GM10248 (cell line): Measurements from ENCODE around the gene TEKT1.

Experiments
- CTCF ChIA-PET: fragments of 300-600 bp; sonication (Branson Sonifier 250); formaldehyde crosslinking; extraction: SDS; loops from one replicate; lab custom pipeline; 2021; ENCODE audit warnings: antibody characterized with exemption; lab: Yijun Ruan, JAX
- POLR2A ChIA-PET: fragments of 350-650 bp; sonication (Branson Sonifier 250); formaldehyde crosslinking; extraction: SDS; loops from one replicate; lab custom pipeline; 2020; ENCODE audit warnings: antibody characterized with exemption; lab: Yijun Ruan, JAX
- DNase-seq: peaks from one replicate; pipeline ENCODE4 v3.0.0; 2012; ENCODE audit errors: extremely low spot score
- TF ChIP-seq, protein P1 (sequence below): IDR thresholded peaks from 2 replicates; pipeline ENCODE4 v1.5.1; 2012; ENCODE audit warnings: mild to moderate bottlenecking, low read depth; ENCODE audit errors: extremely low read depth, missing control alignments, control extremely low read depth

TEKT1 gene

DNA sequence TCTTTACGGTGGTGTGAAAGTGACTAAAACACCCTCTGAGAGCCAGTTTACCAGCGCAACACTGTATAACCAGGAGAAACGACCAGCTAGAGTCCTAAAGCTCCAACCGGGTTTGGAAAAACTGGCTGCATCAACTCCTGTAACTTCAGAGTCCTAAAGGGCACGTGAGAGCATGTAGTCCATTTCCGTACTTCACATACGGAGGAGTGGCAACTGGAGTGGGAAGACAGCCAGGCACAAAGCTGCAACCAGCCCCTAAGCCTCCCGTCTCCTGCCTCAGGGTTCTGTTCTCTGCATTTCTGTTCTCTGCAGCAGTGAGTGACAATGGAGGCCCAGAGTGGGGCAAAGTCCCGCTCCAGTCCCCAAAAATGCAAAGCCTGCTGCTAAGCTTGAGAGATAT, 19.2 kb downstream of the TEKT1 start:
- CTCF ChIA-PET, result interaction anchor here (1.6 kb wide), 1 partner anchor 31 kb away, joined by 6 read pairs; no protein-coding TSS in a partner anchor
- TF ChIP-seq, protein P1, sequence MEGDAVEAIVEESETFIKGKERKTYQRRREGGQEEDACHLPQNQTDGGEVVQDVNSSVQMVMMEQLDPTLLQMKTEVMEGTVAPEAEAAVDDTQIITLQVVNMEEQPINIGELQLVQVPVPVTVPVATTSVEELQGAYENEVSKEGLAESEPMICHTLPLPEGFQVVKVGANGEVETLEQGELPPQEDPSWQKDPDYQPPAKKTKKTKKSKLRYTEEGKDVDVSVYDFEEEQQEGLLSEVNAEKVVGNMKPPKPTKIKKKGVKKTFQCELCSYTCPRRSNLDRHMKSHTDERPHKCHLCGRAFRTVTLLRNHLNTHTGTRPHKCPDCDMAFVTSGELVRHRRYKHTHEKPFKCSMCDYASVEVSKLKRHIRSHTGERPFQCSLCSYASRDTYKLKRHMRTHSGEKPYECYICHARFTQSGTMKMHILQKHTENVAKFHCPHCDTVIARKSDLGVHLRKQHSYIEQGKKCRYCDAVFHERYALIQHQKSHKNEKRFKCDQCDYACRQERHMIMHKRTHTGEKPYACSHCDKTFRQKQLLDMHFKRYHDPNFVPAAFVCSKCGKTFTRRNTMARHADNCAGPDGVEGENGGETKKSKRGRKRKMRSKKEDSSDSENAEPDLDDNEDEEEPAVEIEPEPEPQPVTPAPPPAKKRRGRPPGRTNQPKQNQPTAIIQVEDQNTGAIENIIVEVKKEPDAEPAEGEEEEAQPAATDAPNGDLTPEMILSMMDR, result no peak
- POLR2A ChIA-PET, result no interaction called here
- no peak for DNase-seq

DNA sequence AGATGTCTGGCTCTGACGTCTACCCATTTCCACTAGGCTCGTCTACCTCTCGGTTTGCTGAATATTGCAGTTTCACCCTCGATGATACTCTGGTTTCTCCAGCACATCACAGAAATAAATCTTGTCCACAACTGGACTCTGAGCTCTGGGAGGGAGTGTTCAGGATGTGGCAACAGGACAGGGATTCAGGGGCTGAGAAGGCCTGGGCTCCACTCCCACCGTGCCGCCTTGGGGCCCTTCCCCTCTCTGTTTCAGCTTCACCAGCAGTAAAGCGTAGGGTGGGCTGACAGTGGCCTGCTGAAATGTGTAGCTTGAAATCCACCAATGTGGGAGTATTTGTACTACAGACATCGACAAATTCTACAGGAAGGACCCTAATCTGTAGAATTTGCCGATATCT, 20.0 kb downstream of the TEKT1 start:
- ChIA-PET CTCF (interaction anchor here (1.6 kb wide), 1 partner anchor 32 kb away, joined by 6 read pairs; no protein-coding TSS in a partner anchor), POLR2A (no interaction called here)

DNA sequence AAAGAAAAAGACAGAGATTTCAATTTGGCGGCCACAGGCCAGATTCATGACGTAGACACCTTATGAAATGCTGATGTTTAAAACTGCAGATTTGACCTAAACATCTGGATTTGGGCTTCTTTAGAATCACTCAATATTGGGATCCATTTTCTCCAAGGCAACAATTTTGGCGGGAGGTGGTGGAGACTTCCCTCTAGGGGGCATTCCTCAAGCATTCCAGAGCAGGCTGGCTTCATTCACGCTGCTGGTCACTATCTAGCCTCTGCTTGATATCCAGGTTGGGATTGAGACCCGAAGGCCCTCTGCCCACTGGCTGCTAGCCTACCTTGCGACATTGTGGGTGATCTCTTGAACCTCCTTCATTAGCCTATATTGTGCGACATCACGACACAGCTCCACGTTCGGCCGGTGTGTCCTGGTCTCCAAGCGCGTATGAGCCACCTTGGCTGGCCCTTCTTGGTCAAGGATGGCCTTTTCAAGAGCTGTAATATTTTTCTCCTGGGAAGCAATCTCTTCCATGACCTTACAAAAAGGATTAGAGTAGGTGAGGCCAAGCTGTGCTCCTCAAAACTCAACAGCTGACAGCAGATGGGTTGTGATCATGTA, 31.0 kb downstream of the TEKT1 start:
- CTCF ChIA-PET, result interaction anchor here (1.0 to 1.8 kb wide), 5 partner anchors 9 to 136 kb away, joined by 3 to 4 read pairs (median 4); no protein-coding TSS in a partner anchor
- POLR2A ChIA-PET, result no interaction called here
- TF ChIP-seq, protein P1, result peak; percentile 36
- no peak for DNase-seq

More for the DNA sequence above, 20.0 kb downstream of the TEKT1 start:
- DNase-seq, result no peak
- TF ChIP-seq, protein P1, result no peak

DNA sequence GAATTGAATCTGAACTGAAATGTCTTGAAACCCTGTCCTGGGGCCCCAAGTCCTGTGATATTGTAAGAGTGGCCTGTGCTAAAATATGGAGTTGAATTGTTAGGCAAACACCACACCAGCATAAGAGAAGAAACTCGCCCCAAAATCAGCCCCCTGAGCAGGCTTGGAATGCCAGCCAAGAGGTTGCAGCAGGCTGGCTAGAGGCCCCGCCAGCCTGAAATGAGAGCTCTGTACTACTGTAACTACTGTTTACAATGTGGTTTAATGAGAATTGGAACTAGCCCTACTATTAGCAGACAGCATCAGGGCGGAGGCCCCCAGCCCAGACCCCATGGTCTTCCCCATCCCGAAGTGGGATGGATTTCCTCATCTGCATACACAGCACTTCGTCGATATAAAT, 31.8 kb downstream of the TEKT1 start:
- TF ChIP-seq, protein P1, result no peak
- CTCF ChIA-PET, result interaction anchor here (1.1 to 1.8 kb wide), 2 partner anchors 44 to 133 kb away, joined by 4 read pairs; no protein-coding TSS in a partner anchor
- no peak for DNase-seq
- POLR2A ChIA-PET, result no interaction called here

DNA sequence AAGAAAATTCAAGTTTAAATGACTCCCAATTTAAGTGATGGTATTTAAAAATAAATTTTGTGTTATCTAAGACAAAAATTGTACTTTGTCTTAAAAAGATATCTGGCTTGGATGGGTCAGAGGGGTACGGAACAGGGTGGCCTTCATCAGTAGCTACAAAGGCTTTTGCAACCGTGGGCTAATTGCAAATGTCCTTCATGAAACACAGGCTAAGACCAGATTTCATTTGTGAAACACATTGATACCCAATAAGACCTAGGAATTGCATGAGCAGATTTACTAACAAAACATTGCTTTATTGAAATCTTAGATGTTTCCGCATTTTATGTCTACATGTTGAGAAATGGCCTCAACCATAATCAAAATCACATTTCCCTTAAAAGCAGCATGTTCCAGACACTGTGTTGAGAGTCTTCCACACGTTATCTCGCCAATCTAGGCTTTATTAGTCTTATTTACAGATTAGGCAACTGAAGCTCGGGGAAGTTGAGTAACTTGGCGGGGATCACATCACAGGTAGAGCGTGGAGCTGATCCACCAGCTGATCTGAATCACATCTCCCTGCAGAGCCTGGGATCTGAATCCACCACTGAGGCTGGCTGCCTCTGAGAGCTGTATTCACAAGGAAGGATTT, 33.7 kb downstream of the TEKT1 start:
- TF ChIP-seq, protein P1, result no peak
- ChIA-PET POLR2A (no interaction called here), CTCF (interaction anchor here (0.7 kb wide), 3 partner anchors 10 to 132 kb away, joined by 3 read pairs; no protein-coding TSS in a partner anchor)
- DNase-seq, result no peak

DNA sequence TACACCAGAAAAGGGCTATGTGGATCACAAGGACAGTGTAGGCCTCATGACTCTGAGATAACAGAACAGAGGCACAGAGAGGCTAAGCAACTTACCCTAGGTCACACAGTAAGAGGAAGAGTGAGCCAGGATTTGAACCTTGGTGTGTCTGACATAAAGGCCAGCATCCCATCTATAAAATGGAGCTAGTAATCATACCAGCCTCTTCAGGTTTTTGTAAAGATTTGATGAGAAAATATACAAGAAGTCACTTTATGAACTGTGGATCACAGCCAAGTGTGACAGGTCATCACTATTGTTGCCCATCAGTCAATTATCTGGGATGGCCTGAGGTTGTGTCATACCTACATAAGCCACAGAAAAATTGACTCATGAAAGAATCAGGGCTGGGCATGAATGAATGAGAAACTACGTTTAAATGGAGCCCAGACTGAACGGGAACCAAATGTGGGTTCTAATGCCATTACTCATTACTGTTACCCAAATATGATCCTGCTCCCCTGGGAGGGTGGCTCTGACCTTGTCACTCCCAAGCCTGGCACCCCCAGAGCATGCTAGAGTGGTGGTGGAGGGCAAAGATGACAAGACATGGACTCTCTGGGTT, 34.5 kb downstream of the TEKT1 start:
- ChIA-PET POLR2A (no interaction called here), CTCF (interaction anchor here (1.3 kb wide), 1 partner anchor 46 kb away, joined by 3 read pairs; no protein-coding TSS in a partner anchor)
- TF ChIP-seq, protein P1, result no peak
- DNase-seq, result no peak
